ENCODE measurements around the gene TJP3.
A peak's percentile ranks its signal among the peaks of the same experiment; 100 is the strongest.
"Not testable (repeated sequence)": the region's sequence is repeated elsewhere in the genome, so short reads cannot be mapped to it uniquely, and the experiment has no call there.

Gene TJP3

DNA sequence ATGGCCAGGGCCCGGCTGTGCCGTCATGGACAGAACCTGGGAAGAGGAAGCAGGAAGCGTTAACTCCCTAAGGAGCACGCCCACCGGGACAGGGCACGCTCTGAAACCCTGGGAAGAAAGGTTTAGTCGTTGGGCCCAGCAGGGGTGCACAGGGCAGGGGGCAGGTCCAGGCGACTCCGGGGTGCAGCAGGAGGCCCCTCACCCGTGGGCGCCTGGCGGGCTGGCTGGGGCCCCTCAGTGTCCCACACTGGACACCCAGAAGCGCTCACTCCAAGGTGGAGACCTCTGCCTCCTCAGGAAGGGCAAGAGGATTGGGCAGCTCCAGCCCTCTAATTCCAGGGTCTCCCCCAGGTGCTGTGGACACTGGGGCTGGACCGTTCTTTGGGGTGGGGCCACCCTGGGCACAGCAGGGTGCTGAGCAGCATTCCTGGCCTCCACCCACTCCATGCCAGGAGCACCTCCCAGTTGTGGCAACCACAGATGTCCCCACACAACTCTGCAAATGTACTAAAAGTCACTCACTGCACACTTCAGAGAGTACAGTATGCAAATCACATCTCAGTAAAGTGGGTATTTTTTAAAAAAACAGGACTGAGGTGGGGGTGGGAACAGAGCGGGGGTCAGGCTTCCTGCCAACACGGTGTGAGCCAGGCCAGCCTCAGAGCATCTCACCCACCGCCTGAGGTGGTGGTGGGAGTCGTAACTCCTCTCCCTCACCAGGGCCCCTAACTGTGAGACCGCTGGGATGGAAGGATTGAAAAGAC is 43.1 kb upstream of the TJP3 start:
- TF ChIP-seq, protein P1, sequence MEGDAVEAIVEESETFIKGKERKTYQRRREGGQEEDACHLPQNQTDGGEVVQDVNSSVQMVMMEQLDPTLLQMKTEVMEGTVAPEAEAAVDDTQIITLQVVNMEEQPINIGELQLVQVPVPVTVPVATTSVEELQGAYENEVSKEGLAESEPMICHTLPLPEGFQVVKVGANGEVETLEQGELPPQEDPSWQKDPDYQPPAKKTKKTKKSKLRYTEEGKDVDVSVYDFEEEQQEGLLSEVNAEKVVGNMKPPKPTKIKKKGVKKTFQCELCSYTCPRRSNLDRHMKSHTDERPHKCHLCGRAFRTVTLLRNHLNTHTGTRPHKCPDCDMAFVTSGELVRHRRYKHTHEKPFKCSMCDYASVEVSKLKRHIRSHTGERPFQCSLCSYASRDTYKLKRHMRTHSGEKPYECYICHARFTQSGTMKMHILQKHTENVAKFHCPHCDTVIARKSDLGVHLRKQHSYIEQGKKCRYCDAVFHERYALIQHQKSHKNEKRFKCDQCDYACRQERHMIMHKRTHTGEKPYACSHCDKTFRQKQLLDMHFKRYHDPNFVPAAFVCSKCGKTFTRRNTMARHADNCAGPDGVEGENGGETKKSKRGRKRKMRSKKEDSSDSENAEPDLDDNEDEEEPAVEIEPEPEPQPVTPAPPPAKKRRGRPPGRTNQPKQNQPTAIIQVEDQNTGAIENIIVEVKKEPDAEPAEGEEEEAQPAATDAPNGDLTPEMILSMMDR (IDR thresholded peaks at IDR 0.05; ENCODE audit: borderline replicate concordance, insufficient read depth, low read depth, low read length) = no peak

DNA sequence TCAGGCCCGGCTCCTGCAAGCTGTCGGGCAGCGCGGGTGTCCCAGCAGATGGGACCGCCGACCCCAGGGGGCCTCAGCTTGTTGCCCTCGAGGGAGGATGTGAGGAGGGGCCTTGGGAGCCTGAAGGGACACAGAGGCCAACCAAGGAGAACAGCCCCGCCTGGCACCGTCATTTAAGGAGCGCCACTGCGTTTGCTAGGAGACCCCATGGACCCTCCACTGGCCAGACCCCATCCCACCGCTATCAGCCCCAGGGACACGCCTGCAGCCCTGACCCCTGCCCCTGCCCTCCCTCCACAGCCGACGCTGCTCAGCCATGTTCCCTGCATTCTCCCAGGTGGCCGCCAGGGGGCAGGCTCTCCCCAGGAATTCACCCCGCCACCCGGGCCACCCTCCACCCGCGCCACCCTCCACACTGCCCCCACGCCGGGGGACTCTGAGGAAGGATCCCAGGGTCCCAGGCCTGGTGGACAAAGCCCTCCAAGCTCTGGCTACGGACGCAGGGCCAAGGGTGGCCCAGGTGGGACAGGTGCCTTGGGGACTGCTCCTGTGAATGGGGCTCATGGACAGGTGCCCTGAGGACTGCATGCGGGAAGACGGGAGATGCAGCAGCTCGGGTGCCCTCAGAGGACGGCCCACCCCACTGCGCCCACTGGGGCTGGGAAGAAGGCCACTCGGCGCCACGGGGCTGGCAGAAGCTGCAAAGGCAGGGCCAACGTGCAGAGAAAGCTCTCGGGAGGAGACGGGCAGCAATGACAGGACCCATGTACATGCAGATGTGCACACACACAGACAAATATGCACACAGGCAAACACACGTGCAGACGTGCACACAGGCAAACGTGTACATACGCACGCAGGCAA is 42.3 kb upstream of the TJP3 start:
- H3K4me3 ChIP-seq (ENCODE audit: low read depth, low read length) = no peak overlapping the region
- TF ChIP-seq, protein P1 (IDR thresholded peaks at IDR 0.05; ENCODE audit: borderline replicate concordance, insufficient read depth, low read depth, low read length) = peak; percentile 91

More for the DNA sequence above, 43.1 kb upstream of the TJP3 start:
- H3K4me3 ChIP-seq (ENCODE audit: low read depth, low read length) = no peak overlapping the region

DNA sequence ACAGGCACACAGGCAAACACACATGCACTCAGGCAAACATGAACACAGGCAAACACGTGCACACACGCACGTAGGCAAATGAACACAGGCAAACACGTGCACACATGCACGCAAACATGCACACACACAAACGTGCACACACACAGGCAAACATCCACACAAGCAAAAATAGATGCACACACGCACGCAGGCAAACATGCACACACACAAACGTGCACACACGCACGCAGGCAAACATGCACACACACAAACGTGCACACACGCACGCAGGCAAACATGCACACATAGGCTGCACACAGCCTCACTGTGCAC is 41.7 kb upstream of the TJP3 start:
- H3K4me3 ChIP-seq (ENCODE audit: low read depth, low read length) = not testable (repeated sequence)

DNA sequence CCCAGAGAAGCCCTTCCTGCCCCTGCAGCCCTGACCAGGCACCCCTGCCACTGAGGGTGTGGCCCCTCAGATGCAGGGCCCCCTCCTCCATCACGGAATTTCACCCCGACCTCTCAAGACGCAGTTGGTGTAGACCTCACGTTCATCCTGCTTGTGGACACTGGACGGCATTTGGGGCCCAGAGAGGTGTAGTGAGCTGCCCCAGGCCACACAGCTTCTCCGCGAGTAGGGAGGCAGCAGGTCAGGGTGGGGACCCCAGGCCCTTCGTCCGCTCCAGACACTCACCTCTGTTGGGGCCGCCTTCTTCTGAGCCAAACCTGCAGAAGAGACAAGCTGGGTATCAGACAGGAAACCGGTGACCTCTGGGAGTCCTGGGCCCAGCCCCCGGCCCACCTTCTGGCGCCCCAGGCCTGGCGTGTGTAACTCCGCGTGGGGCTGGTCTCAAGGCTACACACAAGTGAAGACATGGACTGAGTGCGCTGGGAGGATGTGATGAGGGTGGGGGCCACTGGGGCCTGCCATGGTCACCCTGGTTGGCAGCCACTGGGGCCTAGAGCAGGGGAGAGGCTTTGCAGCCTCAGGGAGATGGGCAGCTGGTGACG is 41.0 kb upstream of the TJP3 start:
- H3K4me3 ChIP-seq (ENCODE audit: low read depth, low read length) = no peak overlapping the region

DNA sequence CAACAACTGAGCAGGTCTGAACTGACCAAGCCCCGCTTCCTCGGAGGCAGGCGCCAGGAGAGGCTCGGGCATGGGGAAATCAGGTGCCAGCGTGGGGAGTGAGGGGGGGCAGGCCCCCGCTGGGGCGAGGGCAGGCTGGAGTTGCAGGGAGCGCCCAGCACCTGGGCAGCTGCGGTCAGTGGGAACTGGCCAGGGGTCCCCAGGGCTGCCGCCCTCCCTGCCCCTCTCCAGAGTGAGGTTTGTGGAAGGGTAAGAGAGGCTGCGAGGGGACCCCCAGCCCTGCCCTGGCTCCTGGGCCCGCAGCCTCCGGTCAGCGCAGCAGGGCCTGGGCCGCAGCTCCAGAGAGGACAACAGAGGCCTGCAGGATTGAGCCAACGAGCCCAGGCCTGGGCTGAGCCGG is 40.4 kb upstream of the TJP3 start:
- H3K4me3 ChIP-seq (ENCODE audit: low read depth, low read length) = no peak overlapping the region
- TF ChIP-seq, protein P1 (IDR thresholded peaks at IDR 0.05; ENCODE audit: borderline replicate concordance, insufficient read depth, low read depth, low read length) = no peak

More for the DNA sequence above, 41.0 kb upstream of the TJP3 start:
- TF ChIP-seq, protein P1 (IDR thresholded peaks at IDR 0.05; ENCODE audit: borderline replicate concordance, insufficient read depth, low read depth, low read length) = no peak

DNA sequence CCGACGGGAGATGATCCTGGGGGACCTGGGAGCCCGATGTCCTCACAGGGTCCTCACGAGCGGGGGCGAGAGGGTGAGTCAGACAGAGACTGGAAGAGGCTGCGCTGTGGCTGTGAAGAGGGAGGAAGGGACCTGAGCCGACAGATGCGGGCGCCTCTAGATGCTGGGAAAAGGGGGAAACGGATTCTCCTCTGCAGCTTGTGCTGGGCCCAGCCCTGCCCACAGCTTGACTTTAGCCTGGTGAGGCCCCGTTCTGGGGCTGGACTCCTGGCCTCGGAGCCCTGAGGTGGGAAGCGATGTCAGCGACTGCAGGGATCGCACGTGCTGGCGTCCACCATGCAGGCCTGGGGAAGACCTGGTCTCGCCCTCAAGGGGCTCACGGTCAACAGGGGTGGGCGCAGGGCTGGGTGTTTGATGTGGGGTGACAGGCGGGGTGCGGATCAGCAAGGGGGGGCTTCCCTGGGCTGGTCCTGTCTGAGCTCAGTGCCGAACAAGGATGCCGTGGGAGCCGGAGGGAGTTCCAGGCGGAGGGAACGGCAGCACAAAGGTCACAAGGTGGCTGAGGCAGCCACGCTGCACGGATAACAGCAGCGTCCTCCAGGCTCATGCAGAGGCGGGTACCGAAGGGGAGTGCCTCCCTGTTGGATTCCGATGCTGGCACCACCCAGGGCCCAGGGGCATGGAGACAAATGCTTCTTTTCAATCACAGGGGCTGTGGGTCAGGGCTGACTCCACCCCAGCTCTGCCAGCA is 39.7 kb upstream of the TJP3 start:
- no peak overlapping the region for H3K4me3 ChIP-seq (ENCODE audit: low read depth, low read length)
- TF ChIP-seq, protein P1 (IDR thresholded peaks at IDR 0.05; ENCODE audit: borderline replicate concordance, insufficient read depth, low read depth, low read length) = no peak

All from GM12875 (cell line).